GM19193 (cell line): Measurements from ENCODE around the gene LACRT.

Experiments used
- POLR2A ChIP-seq: IDR thresholded peaks from 4 replicates; pipeline ENCODE4 v1.6.1; 2011; ENCODE audit not compliant: insufficient read depth, insufficient read length; ENCODE audit errors: extremely low read depth

Gene LACRT, protein sequence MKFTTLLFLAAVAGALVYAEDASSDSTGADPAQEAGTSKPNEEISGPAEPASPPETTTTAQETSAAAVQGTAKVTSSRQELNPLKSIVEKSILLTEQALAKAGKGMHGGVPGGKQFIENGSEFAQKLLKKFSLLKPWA

DNA sequence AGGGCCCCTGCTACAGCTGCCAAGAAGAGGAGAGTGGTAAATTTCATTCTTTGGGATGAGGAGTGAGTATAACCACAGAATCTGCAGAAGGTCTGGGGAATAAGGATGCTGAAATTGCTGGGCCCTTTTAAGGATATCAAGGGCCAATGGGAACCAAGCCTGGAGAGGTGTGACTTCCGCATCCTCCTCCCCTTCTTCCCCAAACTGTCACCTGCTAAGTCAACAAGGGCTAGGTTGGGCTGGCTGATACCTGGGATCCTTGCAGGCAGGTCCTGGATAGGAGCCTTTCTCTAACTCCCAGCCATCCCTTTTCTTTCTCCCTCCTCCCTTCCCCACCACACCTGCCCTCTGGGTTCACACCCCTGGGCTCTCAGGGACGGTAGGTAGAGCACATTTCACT, at the start of gene LACRT:
LACRT (minus strand) TSS at position 101 of the 400 bp plus-strand sequence; CDS start at position 47, 54 bp downstream.
- no peak for TF ChIP-seq POLR2A

DNA sequence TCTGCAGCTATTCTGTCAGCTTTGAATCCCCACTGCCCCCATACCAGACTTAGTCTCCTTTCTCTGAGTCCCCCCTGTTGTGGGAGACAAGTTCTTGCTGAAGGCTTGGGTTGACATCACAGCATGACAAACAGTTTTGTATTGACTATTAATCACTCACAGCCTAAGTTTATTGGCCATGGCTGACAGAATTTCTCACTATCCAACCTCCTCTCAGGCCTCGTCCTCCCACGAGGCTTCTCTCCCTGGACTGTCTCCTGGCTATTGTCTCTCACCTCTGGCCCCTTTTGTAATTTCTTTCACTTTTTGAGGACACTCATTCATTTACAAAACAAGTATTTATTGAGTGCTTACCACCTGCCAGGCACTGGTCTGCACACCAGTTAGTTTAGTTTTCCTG, 48.7 kb upstream of the LACRT start:
- no peak for TF ChIP-seq POLR2A

DNA sequence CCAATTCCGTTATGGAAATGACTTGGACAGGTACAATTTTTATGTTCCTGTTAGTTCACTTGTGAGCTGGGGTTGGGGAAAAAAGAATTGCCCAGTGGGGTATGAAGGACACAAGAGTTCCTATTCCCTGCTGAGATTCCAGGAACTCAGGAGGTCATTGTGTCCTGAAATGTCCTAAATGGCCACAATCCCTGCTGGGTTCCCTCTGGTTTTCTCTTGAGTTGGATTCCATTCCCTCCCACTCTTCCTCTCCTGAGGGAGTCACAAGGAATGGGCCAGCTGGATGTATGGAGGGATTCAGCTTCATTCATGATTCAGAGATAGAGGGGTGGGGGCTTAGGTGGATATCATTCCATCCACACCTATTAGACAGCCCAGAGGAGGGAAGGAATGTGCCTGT, 48.0 kb upstream of the LACRT start:
- no peak for TF ChIP-seq POLR2A

DNA sequence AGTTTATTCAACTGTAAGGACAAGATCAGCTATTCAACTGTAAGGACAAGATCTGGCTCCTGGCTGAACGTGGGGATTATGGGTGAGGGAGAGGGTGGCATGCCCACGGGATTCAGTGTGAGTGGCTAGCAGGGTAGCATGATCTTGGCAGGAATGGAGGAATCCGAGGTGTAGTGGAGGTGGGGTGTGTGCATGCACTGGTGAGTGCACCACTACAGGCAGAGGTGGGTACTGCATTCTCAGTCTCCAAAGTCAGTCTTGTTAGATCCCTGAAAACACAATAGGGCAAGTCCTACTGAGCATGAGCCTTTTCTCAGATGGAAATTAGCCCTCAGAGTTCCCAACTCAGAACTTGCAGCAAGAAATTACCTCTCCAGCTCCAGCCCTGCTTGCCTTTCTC, 45.7 kb upstream of the LACRT start:
- TF ChIP-seq POLR2A: no peak

DNA sequence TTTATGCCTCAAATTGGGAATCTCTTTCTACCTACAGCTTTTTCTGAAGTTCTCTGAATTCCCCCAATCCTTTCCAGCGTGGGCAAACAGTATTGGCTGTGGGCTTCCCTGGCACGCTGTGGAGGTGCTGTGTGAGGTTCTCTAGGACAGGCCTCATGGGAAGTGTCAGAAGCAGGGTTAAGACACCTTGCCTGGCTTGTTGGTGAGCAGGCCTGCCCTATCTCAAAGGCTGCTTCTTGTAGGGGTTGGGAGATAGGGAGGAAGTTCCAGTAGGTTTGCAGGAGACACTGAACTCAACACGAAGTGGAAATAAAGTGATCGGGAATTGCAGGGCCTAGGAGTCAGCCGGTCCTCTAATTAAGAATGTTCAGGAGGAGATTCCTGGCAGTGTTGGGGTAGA, 43.4 kb upstream of the LACRT start:
- TF ChIP-seq POLR2A: no peak

DNA sequence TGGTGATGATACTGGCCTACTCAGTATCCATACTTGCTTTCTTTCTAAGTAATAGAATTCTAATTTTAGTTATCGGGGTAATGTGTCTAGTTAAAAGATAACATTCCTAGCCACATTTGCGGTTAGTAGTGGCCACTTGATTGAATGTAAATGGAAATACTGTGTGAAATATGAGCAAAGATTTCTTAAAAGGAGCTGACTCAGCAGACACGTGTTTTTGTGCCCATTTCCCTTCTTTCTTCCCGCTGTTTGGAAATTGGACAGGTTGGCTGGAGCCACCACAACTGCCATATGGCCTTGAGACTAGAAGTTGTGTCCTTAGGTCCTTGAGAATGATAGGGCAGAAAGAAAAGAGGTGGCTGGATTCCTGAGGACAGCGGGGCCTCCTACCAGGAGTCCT, 33.2 kb upstream of the LACRT start:
- no peak for TF ChIP-seq POLR2A

DNA sequence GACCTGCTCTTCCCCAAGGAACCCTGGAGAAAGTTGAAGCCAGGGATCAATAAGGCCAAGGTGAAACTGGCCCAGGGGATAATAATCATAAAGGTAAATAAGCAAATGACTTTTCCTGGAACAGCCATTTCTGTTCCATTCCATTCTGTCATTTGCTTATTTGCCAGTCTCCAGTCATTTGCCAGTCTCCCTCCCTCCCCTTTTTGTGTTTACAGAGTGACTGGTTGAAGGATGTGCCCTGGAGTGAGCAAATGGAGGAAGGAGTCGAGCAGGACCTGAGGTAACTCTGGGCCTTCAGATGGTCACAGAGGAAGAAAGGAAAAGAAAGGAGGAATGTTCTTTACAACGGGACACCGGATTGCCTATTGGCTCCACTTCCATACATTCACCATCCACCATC, 31.3 kb upstream of the LACRT start:
- TF ChIP-seq POLR2A: no peak

DNA sequence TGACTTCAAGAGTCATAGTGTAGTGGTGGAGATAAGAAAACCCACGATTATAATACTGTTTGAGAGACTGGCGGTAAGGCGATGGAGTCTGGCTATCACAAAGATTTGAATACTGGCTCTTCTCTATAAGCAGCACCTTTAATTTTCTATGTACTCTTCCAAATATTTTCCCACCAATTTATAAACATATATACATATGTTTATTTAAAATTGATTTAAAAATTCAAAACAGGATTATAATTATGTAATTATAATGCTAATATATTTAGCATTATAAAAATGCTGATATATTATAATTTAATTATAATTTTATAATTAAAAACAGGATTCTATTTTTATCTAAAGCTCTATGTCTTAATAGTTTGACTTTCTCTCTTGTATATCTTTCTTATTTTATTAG, 28.9 kb upstream of the LACRT start:
- TF ChIP-seq POLR2A: no peak

DNA sequence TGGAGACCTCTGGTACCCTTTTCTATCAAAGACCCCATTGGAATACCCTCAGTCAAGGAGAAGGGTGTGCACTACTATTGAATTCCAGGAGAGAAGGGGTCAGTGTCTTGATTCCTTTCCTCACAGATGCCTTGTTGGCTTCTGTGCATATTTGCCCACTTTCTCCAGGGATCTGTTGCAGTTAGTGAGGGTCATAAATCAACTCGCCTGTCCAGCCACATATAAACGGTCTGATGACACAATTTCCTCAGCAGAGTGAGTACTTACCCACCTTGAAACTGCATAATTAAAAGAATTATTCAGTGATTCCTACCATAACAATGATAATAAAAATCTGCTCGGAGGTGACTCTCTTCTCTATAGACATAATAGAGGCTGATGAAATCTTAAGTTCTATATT, 27.3 kb upstream of the LACRT start:
- TF ChIP-seq POLR2A: no peak

DNA sequence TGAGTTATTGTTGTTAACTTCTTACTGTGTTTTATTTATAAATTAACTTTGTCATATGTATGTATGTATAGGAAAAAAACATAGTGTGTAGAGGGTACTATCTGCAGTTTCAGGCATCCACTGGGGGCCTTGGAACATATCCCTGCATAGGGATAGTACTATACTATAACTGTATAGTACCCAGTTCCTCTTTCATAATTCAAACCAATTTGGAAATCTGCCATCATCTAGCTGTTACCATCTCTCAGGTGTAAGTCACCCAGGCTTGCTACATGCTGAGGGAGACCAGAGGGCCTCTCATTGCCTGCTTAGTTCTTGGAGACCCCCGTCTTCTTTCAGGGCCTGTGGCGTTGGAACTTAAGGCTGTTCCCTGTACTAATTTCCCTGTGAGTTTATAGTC, 26.4 kb upstream of the LACRT start:
- TF ChIP-seq POLR2A: no peak

DNA sequence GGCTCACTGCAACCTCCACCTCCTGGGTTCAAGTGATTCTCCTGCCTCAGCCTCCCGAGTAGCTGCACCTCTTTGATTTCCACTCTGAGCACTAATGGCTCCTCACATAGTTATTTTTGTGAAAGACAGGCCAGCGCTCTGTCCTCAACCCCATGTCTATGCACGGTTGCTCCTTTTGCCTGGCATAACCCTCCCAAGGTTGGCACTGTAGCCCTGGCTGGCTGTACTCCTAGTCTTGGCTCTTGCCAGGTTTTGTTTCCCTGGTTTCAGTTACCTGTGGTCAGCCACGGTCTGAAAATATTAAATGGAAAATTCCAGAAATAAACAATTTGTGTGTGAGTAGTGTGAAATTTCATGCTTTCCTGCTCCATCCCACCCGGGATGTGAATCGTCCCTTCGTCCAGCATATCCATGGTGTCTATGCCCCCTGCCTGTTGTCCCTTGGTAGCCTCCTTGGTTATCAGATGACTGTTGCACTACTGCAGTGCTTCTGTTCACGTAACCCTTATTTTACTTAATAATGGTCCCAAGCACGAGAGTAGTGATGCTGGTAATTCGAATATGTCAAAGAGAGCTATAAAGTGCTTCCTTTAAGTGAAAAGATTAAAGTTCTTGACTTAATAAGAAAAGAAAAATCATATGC, 25.7 kb upstream of the LACRT start:
- no peak for TF ChIP-seq POLR2A

DNA sequence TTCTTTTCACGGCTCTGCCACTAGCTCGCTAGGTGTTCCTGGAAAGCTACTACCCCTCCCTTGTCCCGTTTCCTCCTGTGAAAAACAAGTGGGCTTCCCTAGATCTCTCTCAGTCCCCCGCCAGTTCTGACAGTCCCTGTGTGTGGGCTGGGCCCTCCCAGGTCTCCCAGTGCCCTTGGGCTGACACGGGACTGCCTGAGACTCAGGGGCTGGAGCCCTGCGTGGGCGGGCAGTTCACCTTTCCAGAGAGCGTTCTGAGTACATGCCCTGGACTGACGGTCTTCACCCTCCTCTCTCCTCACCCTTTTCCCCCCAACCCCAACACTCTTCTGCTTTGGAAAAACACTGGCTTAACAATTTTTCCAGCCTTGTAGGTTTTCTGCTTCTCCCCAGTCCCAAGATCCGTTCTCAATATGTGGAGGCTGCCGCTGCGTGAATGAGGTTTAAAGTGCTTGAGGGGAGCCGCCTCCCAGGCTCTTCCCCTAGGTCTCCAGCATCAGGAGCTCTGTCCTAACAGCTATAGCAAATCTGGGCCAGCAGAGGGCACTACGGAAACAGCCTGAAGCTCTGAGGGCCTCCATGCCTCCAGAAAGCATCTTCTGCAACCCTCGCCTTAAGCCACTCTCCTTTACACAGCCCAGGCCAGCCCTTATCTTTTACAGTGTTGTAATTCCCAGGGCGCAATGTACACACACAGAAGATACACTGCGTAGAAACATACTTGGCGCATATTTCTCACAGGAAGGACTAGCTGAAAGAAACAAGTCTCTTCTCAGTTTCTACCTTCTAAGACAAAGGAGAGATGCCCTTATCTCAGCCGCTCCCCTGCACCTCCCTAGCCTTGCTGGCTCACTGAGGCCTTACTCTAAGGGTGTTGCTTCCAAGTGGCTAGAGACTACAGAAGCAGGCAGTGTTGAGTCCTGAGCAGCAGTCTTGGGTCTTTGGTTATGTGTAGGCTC, 23.9 kb upstream of the LACRT start:
- TF ChIP-seq POLR2A: no peak

DNA sequence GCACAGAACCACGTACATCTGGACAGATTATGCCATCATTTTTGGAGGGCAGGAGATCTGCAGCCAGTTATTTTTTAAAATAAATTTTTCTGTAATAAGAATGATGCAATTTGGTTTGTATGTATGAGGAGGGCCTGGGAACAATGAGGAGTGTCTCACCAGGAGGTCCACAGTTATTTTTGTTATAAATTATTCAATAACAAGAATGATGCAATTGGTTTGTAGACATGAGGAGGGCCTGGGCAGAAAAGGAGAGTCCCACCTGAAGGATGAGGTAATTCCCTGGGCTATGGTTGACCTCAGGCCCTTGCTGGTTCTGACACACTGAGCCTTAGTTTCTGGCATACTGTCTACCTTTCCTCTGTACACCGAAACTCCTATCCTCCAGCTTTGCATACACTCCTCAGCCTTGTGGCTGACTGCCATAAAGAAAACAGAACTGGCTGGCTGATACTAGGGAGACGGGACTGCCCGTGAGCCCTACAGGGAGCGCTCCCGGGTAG, 22.5 kb upstream of the LACRT start:
- TF ChIP-seq POLR2A: no peak

DNA sequence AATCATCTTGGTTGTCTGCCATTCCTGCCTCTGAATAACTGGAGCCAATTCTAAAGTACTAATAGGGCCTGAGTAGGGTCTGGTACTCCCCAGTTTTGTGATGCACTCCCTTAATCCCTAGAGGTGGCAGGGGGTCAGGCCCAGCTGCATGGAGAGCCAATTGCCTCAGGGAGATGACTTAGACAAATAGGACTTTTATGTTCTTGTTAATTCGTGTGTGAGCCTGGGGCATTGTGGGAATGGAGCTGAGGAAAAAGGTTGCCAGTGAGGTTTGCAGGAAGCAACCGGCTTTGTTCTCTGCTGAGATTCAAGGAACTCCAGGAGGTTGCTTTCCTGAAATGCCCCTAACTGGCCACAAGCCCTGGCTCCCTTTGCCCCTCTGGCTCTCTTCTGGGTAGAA, 20.2 kb upstream of the LACRT start:
- no peak for TF ChIP-seq POLR2A

DNA sequence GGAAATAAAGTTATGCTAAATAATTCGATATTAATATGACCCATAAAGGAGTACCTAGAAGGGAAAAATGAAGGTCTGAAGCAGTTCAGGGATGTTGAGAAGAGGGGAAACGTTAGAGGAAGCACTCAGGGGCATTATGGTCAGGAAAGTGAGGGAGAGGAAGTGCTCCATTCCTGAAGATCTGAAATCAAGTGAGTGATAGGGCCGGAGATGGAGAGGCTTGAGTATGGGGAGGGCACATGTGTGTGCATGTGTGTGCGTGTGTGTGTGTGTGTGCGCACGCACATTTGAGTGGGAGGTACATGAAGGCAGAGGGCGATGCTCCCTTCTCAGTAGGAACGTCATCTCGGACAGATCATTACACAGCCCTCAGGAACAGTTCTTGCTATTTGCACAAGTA, 18.3 kb upstream of the LACRT start:
- TF ChIP-seq POLR2A: no peak
